Chondrocyte (in vitro differentiated cells): ENCODE data around the gene NRROS. TPM values are rescaled to one million over a fixed set of nuclear protein-coding genes. Genes with fewer than 3 reads are reported as not detected.

ENCODE experiments used
- DNase-seq: peaks from one replicate; pipeline ENCODE4 v3.0.0; 2021; ENCODE audit warnings: mixed read lengths, low spot score
- H3K27ac Mint-ChIP-seq: one replicate; pipeline ENCODE4 v1.8.0; 2021; ENCODE audit warnings: mild to moderate bottlenecking, moderate library complexity, mixed read lengths; ENCODE audit not compliant: unreplicated experiment
- H3K27me3 Mint-ChIP-seq: 2 replicates; pipeline ENCODE4 v1.8.0; 2021; ENCODE audit warnings: low read depth, mixed read lengths
- H3K36me3 Mint-ChIP-seq: 2 replicates; pipeline ENCODE4 v1.8.0; 2021; ENCODE audit warnings: low read depth, mixed read lengths
- H3K4me1 Mint-ChIP-seq: 2 replicates; pipeline ENCODE4 v1.8.0; 2021; ENCODE audit warnings: low read depth, mild to moderate bottlenecking, mixed read lengths
- H3K4me3 Mint-ChIP-seq: one replicate; pipeline ENCODE4 v1.8.0; 2021; ENCODE audit warnings: mild to moderate bottlenecking, moderate library complexity, mixed read lengths; ENCODE audit not compliant: unreplicated experiment
- H3K9me3 Mint-ChIP-seq: 2 replicates; pipeline ENCODE4 v1.8.0; 2021; ENCODE audit warnings: low read depth, mixed read lengths
- CTCF ChIP-seq: fragments of 200-600 bp; sonication (generic); IDR thresholded peaks from 2 replicates; pipeline ENCODE4 v1.5.0; 2021; ENCODE audit warnings: antibody characterized with exemption, mild to moderate bottlenecking, moderate library complexity
- total RNA-seq: library from RNA; stranded (reverse); gene quantifications from 3 replicates; pipeline ENCODE4 v1.2.1, GENCODE V29; 2021

Gene NRROS
- total RNA-seq, 1 donor from 2014 or later = 0.50 TPM

GRCh38 chr3:196694202-196694638 lies 54.7 kb downstream of the NRROS start:
- Mint-ChIP-seq H3K9me3 (no peaks in the 10 kb centered on the region), H3K27ac (no peak overlapping the region), H3K4me1 (no peaks in the 10 kb centered on the region), H3K4me3 (no peak overlapping the region), H3K36me3 (no peaks in the 10 kb centered on the region), H3K27me3 (peaks cover 7% of the 10 kb centered on the region)
- TF ChIP-seq CTCF = peak; percentile 68
- DNase-seq = no peak

- H3K4me1 Mint-ChIP-seq = no peaks in the 10 kb centered on the region
Observed at GRCh38 chr3:196694941-196695848, 55.7 kb downstream of the NRROS start.

GRCh38 chr3:196695849-196696226 lies 56.3 kb downstream of the NRROS start:
- Mint-ChIP-seq H3K9me3 (no peaks in the 10 kb centered on the region), H3K4me1 (no peaks in the 10 kb centered on the region), H3K4me3 (no peak overlapping the region), H3K27me3 (peaks cover 7% of the 10 kb centered on the region), H3K27ac (no peak overlapping the region), H3K36me3 (no peaks in the 10 kb centered on the region)
- TF ChIP-seq CTCF = no peak
- no peak for DNase-seq

More at GRCh38 chr3:196694941-196695848, 55.7 kb downstream of the NRROS start:
- no peak for TF ChIP-seq CTCF
- no peak for DNase-seq
- H3K27ac Mint-ChIP-seq = no peak overlapping the region
- H3K27me3 Mint-ChIP-seq = peaks cover 7% of the 10 kb centered on the region
- H3K4me3 Mint-ChIP-seq = no peak overlapping the region
- H3K36me3 Mint-ChIP-seq = no peaks in the 10 kb centered on the region
- no peaks in the 10 kb centered on the region for H3K9me3 Mint-ChIP-seq

- Mint-ChIP-seq H3K4me1 (no peaks in the 10 kb centered on the region), H3K9me3 (no peaks in the 10 kb centered on the region), H3K27me3 (peaks cover 2% of the 10 kb centered on the region), H3K4me3 (no peak overlapping the region), H3K36me3 (no peaks in the 10 kb centered on the region), H3K27ac (no peak overlapping the region)
- DNase-seq = no peak
- no peak for TF ChIP-seq CTCF
Observed at GRCh38 chr3:196697270-196697669, 57.8 kb downstream of the NRROS start.

- Mint-ChIP-seq H3K36me3 (peaks cover 1% of the 10 kb centered on the region), H3K4me3 (no peak overlapping the region), H3K4me1 (no peaks in the 10 kb centered on the region), H3K27ac (no peak overlapping the region), H3K9me3 (no peaks in the 10 kb centered on the region), H3K27me3 (peaks cover 5% of the 10 kb centered on the region)
- no peak for DNase-seq
- TF ChIP-seq CTCF = no peak
Observed at GRCh38 chr3:196699749-196700148, 60.3 kb downstream of the NRROS start.
